MCF 10A (cell line): ENCODE results near the gene RPS26. TPM values are rescaled to one million over a fixed set of nuclear protein-coding genes. Genes with fewer than 3 reads are reported as not detected.
A peak's percentile ranks its signal among the peaks of the same experiment; 100 is the strongest.
"Not testable (repeated sequence)": the region's sequence is repeated elsewhere in the genome, so short reads cannot be mapped to it uniquely, and the experiment has no call there.

Source experiments
- BruUV-seq: library from RNA; stranded (reverse); fragments of 400-500 nt; replicated peaks from 2 replicates; lab custom pipeline; 2021; lab: Mats Ljungman, UMichigan
- CTCF ChIA-PET: fragments of 300-600 bp; sonication (Branson Sonifier 250); formaldehyde crosslinking; extraction: SDS; loops from one replicate; lab custom pipeline; 2021; ENCODE audit warnings: antibody characterized with exemption, inconsistent platforms; lab: Yijun Ruan, JAX
- POLR2A ChIA-PET: fragments of 300-600, 350-650 bp; sonication (Branson Sonifier 250); formaldehyde crosslinking; extraction: SDS; loops from one replicate; lab custom pipeline; 2020; ENCODE audit warnings: antibody characterized with exemption, inconsistent platforms; lab: Yijun Ruan, JAX
- DNase-seq: peaks from one replicate; pipeline ENCODE4 v3.0.0-alpha.2; 2018; ENCODE audit not compliant: unreplicated experiment
- H3K27ac Mint-ChIP-seq: one replicate; pipeline ENCODE4 v1.8.0; 2022; ENCODE audit warnings: mild to moderate bottlenecking, low read depth, mixed read lengths; ENCODE audit not compliant: unreplicated experiment
- H3K27me3 Mint-ChIP-seq: one replicate; pipeline ENCODE4 v1.8.0; 2022; ENCODE audit warnings: mixed read lengths; ENCODE audit not compliant: insufficient read depth, unreplicated experiment
- H3K36me3 Mint-ChIP-seq: one replicate; pipeline ENCODE4 v1.8.0; 2022; ENCODE audit warnings: mild to moderate bottlenecking, moderate library complexity, mixed read lengths; ENCODE audit not compliant: insufficient read depth, unreplicated experiment
- H3K4me1 Mint-ChIP-seq: one replicate; pipeline ENCODE4 v1.8.0; 2022; ENCODE audit warnings: mixed read lengths; ENCODE audit not compliant: insufficient read depth, unreplicated experiment
- H3K4me3 Mint-ChIP-seq: one replicate; pipeline ENCODE4 v1.8.0; 2022; ENCODE audit warnings: mild to moderate bottlenecking, moderate library complexity, mixed read lengths; ENCODE audit not compliant: unreplicated experiment
- H3K9me3 Mint-ChIP-seq: one replicate; pipeline ENCODE4 v1.8.0; 2022; ENCODE audit warnings: mixed read lengths; ENCODE audit not compliant: unreplicated experiment
- intact Hi-C: fragments of 100-400 bp; cut with micrococcal nuclease; formaldehyde crosslinking; loops from 2 replicates; pipeline ENCODE4 v1.14.1; 2022
- total RNA-seq: library from RNA; stranded (reverse); gene quantifications from 2 replicates; pipeline ENCODE4 v1.2.3, GENCODE V29; 2022
- TF ChIP-seq, protein P1 (sequence below): fragments of 200-600 bp; IDR thresholded peaks from one replicate; pipeline ENCODE4 v1.8.0; 2022; ENCODE audit warnings: antibody characterized with exemption, mild to moderate bottlenecking; ENCODE audit not compliant: unreplicated experiment

RPS26 gene
- total RNA-seq, 1 experiment from 2014 or later, result 67.3 TPM

DNA sequence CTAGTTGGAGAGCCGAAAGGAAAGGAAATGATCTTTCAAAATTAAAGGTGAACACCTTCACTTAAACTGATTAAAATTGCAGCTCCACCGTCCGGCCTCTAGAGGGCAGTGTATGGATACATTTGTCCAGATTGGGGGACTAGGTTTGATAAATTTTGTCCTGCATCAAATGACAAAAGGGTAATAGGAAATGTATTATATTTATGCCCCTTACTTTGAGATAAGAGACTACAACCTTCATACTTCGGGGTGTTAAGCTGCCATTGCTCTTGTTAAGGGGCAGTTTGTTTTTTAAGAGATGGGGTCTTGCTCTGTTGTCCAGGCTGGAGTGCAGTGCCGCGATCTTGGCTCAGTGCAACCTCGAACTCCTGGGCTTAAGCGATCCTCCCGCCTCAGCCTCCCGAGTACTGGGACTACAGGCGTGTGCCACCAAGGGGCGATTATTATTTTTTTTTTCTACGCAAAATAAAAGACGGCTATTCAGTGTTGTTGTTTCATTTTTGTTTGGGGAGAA, 45.5 kb upstream of the RPS26 start:
- Mint-ChIP-seq H3K4me3 (peak overlapping the region; percentile 92), H3K27me3 (no peaks in the 10 kb centered on the region), H3K36me3 (peaks cover 29% of the 10 kb centered on the region), H3K27ac (peak overlapping the region; percentile 28), H3K4me1 (peaks cover 12% of the 10 kb centered on the region), H3K9me3 (no peaks in the 10 kb centered on the region)
- CTCF ChIA-PET, result interaction anchor here (0.6 to 5.0 kb wide), 32 partner anchors 9 to 267 kb away, joined by 3 to 80 read pairs (median 5); partner anchors contain the start of genes ORMDL2, RAB5B and SARNP
- TF ChIP-seq, protein P1, sequence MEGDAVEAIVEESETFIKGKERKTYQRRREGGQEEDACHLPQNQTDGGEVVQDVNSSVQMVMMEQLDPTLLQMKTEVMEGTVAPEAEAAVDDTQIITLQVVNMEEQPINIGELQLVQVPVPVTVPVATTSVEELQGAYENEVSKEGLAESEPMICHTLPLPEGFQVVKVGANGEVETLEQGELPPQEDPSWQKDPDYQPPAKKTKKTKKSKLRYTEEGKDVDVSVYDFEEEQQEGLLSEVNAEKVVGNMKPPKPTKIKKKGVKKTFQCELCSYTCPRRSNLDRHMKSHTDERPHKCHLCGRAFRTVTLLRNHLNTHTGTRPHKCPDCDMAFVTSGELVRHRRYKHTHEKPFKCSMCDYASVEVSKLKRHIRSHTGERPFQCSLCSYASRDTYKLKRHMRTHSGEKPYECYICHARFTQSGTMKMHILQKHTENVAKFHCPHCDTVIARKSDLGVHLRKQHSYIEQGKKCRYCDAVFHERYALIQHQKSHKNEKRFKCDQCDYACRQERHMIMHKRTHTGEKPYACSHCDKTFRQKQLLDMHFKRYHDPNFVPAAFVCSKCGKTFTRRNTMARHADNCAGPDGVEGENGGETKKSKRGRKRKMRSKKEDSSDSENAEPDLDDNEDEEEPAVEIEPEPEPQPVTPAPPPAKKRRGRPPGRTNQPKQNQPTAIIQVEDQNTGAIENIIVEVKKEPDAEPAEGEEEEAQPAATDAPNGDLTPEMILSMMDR, result peak; percentile 74
- peak; percentile 81 for DNase-seq
- intact Hi-C loops, result loop anchor here (1.0 to 2.0 kb wide), 4 partner anchors 33 to 121 kb away; partner anchors contain the start of genes RPL41 and RPS26
- POLR2A ChIA-PET, result interaction anchor here (0.5 to 5.0 kb wide), 27 partner anchors 8 to 327 kb away, joined by 3 to 71 read pairs (median 5); partner anchors contain the start of genes CD63, ESYT1, ORMDL2 and PA2G4
- no TSS peak for BruUV-seq

DNA sequence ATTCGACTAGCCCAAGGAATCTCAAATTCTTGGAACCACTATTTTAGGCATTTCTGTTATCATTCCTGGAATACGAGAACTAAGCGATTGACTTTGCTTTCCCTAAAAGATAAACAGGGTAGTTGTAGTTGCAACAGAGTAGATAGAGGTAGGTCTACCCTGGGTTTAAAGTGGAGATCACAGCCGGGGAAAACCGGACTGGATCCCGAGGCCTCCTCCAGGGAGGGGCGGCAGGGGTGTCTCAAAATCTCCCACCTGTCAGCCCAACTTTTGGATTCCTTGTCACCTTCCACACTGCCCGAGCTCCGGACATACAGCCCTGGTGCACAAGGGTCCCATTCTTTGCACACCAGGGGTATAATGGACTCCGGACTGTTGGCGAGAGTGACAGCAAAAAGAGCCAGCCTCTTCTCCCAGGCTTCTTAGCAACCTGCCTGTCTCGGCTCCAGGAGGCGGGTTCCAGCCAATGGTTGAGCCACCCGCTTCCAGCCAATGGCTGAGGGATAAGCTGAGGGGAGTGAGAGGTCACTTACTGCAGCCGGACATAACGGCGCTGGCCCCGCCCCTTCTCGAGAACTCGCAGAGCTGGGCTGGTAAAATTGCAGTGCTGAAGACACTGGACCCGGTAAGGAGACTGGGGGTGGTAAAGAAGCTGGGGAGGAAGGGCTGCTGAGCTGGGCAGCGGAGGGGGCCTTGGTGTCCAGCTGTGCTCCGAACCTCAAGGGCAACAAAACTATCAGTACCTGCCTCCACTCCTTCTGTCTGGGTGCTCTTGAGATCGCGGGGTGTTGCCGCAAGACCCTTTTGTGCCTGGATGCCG, 44.8 kb upstream of the RPS26 start, which contains the start of gene SUOX:
Gene SUOX (plus strand): TSS at position 562 of the 820 bp plus-strand sequence. CDS start 4,946 bp downstream, outside the sequence.
- no peaks in the 10 kb centered on the region for H3K27me3 Mint-ChIP-seq
- POLR2A ChIA-PET, result interaction anchor here (0.6 to 5.0 kb wide), 30 partner anchors 9 to 416 kb away, joined by 3 to 71 read pairs (median 6); partner anchors contain the start of genes CD63, DNAJC14, ERBB3 and ESYT1
- intact Hi-C loops, result loop anchor here (1.0 to 2.0 kb wide), 4 partner anchors 32 to 120 kb away; partner anchors contain the start of genes RPL41 and RPS26
- TF ChIP-seq, protein P1, result no peak
- peak within 1 kb of the TSS; percentile 28 for H3K27ac Mint-ChIP-seq
- H3K36me3 Mint-ChIP-seq, result peaks cover 25% of the 10 kb centered on the region
- DNase-seq, result peak; percentile 98
- BruUV-seq, result no TSS peak
- peak within 1 kb of the TSS; percentile 92 for H3K4me3 Mint-ChIP-seq
- CTCF ChIA-PET, result interaction anchor here (0.5 to 5.0 kb wide), 28 partner anchors 10 to 263 kb away, joined by 3 to 80 read pairs (median 6); partner anchors contain the start of genes ORMDL2, PA2G4, RAB5B and SARNP
- H3K4me1 Mint-ChIP-seq, result peaks cover 12% of the 10 kb centered on the region
- no peaks in the 10 kb centered on the region for H3K9me3 Mint-ChIP-seq

DNA sequence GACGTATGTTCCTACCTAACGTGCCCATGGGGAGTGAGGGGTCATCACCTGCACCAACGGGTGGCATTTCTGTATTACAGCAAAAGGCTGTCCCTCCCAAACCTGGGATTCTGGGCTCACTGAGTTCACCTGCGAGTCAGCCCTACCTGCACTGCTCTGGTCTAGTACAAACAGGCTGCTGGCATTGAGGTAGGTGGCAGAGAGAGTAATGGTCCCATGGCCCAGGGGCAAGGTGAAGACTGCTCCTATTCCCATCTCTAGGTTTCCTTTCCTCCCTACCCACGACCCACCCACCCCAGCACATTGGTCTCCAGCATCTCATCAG, 44.2 kb upstream of the RPS26 start:
- no peak for DNase-seq
- CTCF ChIA-PET, result interaction anchor here (0.5 to 5.0 kb wide), 15 partner anchors 9 to 263 kb away, joined by 3 to 80 read pairs (median 5); partner anchors contain the start of gene PA2G4
- H3K4me1 Mint-ChIP-seq, result peaks cover 12% of the 10 kb centered on the region

DNA sequence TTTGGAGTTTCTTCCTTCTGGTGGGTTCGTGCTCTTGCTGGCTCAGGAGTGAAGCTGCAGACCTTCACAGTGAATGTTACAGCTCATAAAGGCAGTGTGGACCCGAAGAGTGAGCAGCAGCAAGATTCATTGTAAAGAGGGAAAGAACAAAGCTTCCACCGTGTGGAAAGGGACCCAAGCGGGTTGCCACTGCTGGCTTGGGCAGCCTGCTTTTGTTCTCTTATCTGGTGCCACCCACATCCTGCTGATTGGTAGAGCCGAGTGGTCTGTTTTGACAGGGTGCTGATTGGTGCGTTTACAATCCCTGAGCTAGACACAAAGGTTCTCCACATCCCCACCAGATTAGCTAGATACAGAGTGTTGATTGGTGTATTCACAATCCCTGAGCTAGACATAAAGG, 42.2 kb upstream of the RPS26 start:
- H3K4me3 Mint-ChIP-seq, H3K9me3 Mint-ChIP-seq, BruUV-seq, intact Hi-C loops, DNase-seq, H3K27ac Mint-ChIP-seq, H3K27me3 Mint-ChIP-seq: not testable (repeated sequence)
- peaks cover 17% of the 10 kb centered on the region for H3K36me3 Mint-ChIP-seq
- ChIA-PET CTCF (interaction anchor here (0.7 to 1.2 kb wide), 3 partner anchors 41 to 1656 kb away, joined by 3 read pairs; no protein-coding TSS in a partner anchor), POLR2A (interaction anchor here (0.8 to 5.0 kb wide), 2 partner anchors 41 to 105 kb away, joined by 4 to 33 read pairs; partner anchors contain the start of gene PA2G4)
- peaks cover 12% of the 10 kb centered on the region for H3K4me1 Mint-ChIP-seq

More for the DNA sequence above, 44.2 kb upstream of the RPS26 start:
- POLR2A ChIA-PET, result interaction anchor here (0.6 to 5.0 kb wide), 25 partner anchors 9 to 268 kb away, joined by 3 to 71 read pairs (median 8); partner anchors contain the start of genes CD63, DNAJC14, ERBB3 and ESYT1
- Mint-ChIP-seq H3K36me3 (peaks cover 20% of the 10 kb centered on the region), H3K4me3 (peak overlapping the region; percentile 92), H3K27me3 (no peaks in the 10 kb centered on the region), H3K9me3 (no peaks in the 10 kb centered on the region), H3K27ac (no peak overlapping the region)
- intact Hi-C loops, result loop anchor here (2.0 kb wide), 2 partner anchors 81 to 119 kb away; partner anchors contain the start of gene RPL41
- no TSS peak for BruUV-seq
- TF ChIP-seq, protein P1, result no peak

DNA sequence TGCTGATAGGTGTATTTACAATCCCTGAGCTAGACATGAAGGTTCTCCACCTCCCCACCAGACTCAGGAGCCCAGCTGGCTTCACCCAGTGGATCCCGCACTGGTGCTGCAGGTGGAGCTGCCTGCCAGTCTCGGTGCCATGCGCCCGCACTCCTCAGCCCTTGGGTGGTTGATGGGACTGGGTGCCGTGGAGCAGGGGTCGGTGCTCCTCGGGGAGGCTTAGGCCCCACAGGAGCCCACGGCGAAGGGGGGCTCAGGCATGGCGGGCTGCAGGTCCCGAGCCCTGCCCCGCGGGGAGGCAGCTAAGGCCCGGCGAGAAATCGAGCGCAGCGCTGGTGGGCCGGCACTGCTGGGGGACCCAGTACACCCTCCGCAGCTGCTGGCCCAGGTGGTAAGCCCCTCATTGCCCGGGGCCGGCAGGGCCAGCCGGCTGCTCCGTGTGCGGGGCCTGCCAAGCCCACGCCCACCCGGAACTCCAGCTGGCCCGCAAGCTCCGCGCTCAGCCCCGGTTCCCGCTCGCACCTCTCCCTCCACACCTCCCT, 41.6 kb upstream of the RPS26 start:
- DNase-seq, H3K9me3 Mint-ChIP-seq, intact Hi-C loops, BruUV-seq, H3K27ac Mint-ChIP-seq, H3K27me3 Mint-ChIP-seq, H3K4me3 Mint-ChIP-seq: not testable (repeated sequence)
- POLR2A ChIA-PET, result interaction anchor here (0.8 to 5.0 kb wide), 2 partner anchors 41 to 104 kb away, joined by 4 to 33 read pairs; partner anchors contain the start of gene PA2G4
- Mint-ChIP-seq H3K36me3 (peaks cover 17% of the 10 kb centered on the region), H3K4me1 (peaks cover 12% of the 10 kb centered on the region)
- CTCF ChIA-PET, result interaction anchor here (0.7 to 1.2 kb wide), 4 partner anchors 41 to 1526 kb away, joined by 3 read pairs; no protein-coding TSS in a partner anchor
